B cell (primary cell): ENCODE measurements around the gene ELAVL3. TPM values are rescaled to one million over a fixed set of nuclear protein-coding genes. Genes with fewer than 3 reads are reported as not detected.

ENCODE experiments used
- ATAC-seq: fragments of 200-7000 bp; cut with Tn5 transposase; one replicate; pipeline ENCODE4 v1.10.0; 2021; ENCODE audit warnings: low read depth, mild to moderate bottlenecking, moderate number of reproducible peaks, moderate library complexity
- CTCF ChIA-PET: fragments of 350-600 bp; sonication (Branson Sonifier 250); formaldehyde crosslinking; loops from one replicate; lab custom pipeline; 2021; ENCODE audit warnings: antibody characterized with exemption, inconsistent platforms; lab: Charles Lee
- POLR2A ChIA-PET: fragments of 350-600 bp; sonication (Branson Sonifier 250); formaldehyde crosslinking; loops from one replicate; lab custom pipeline; 2021; ENCODE audit warnings: antibody characterized with exemption; lab: Charles Lee
- DNase-seq: peaks from one replicate; pipeline ENCODE4 v3.0.0; 2013
- H2AFZ ChIP-seq: 2 replicates; pipeline ENCODE4 v1.6.1; 2012; ENCODE audit warnings: mild to moderate bottlenecking, low read depth, low read length; ENCODE audit not compliant: insufficient read depth, poor library complexity, severe bottlenecking
- H3K27ac ChIP-seq, 2 donors: 1 replicate in 1 of 2; 2 replicates in 1 of 2; pipeline ENCODE4 v1.5.1; 2012 to 2013; ENCODE audit warnings: low read length in 2 of 2, mild to moderate bottlenecking in 2 of 2, moderate library complexity in 1 of 2
- H3K27me3 ChIP-seq, 4 experiments: fragments of 200-600 bp in 1 of 4; sonication (generic) in 1 of 4; replicated peaks in 1 of 4; 1 replicate in 2 of 4; 2 replicates in 2 of 4; pipeline versions ENCODE4 v1.6.1 to v1.7.0; 2013 to 2016; ENCODE audit warnings: low read length in 3 of 4, mild to moderate bottlenecking in 2 of 4, mixed read lengths in 1 of 4, moderate library complexity in 1 of 4; ENCODE audit not compliant: insufficient read depth in 4 of 4, control insufficient read depth in 3 of 4; ENCODE audit errors: control extremely low read depth in 1 of 4
- H3K36me3 ChIP-seq, 2 experiments: replicated peaks in 1 of 2; 1 replicate in 1 of 2; 2 replicates in 1 of 2; pipeline versions ENCODE4 v1.6.1 to v1.7.1; 2013; ENCODE audit warnings: low read length in 1 of 2; ENCODE audit not compliant: insufficient read depth in 2 of 2, control insufficient read depth in 1 of 2; ENCODE audit errors: control extremely low read depth in 1 of 2, extremely low read depth in 1 of 2
- H3K4me1 ChIP-seq, 2 donors: fragments of 200-600 bp in 1 of 2; sonication (generic) in 1 of 2; 1 replicate in 1 of 2; 2 replicates in 1 of 2; pipeline versions ENCODE4 v1.5.1 to v1.6.1; 2013 to 2017; ENCODE audit warnings: low read length in 2 of 2; ENCODE audit not compliant: control insufficient read depth in 2 of 2, insufficient read depth in 2 of 2
- H3K4me2 ChIP-seq: replicated peaks from 2 replicates; pipeline ENCODE3; 2012; ENCODE audit warnings: mild to moderate bottlenecking, low read depth, low read length; ENCODE audit not compliant: poor library complexity, severe bottlenecking
- H3K4me3 ChIP-seq, 5 experiments: fragments of 200-600 bp in 1 of 5; sonication (generic) in 1 of 5; 1 replicate in 3 of 5; 2 replicates in 2 of 5; pipeline versions ENCODE4 v1.5.1 to v1.7.0; 2011 to 2016; ENCODE audit warnings: low read length in 4 of 5, mild to moderate bottlenecking in 4 of 5, low read depth in 2 of 5, control low read depth in 1 of 5, moderate library complexity in 1 of 5; ENCODE audit not compliant: insufficient read depth in 1 of 5; ENCODE audit errors: control extremely low read depth in 1 of 5, extremely low read depth in 1 of 5
- H3K79me2 ChIP-seq: fragments of 200-600 bp; sonication (generic); one replicate; pipeline ENCODE4 v1.6.0; 2016; ENCODE audit warnings: low read length; ENCODE audit not compliant: control insufficient read depth, insufficient read depth
- H3K9ac ChIP-seq: fragments of 200-600 bp; sonication (generic); 2 replicates; pipeline ENCODE4 v1.6.1; 2017; ENCODE audit warnings: mild to moderate bottlenecking, low read length, moderate library complexity
- H3K9me3 ChIP-seq, 3 donors: one replicate each; pipeline versions ENCODE4 v1.6.1 to v1.7.1; 2013; ENCODE audit warnings: low read length in 2 of 3; ENCODE audit not compliant: control insufficient read depth in 2 of 3, insufficient read depth in 1 of 3; ENCODE audit errors: control extremely low read depth in 1 of 3
- H4K20me1 ChIP-seq: 2 replicates; pipeline ENCODE4 v1.6.0; 2012; ENCODE audit warnings: mild to moderate bottlenecking, low read length; ENCODE audit not compliant: insufficient read depth, control insufficient read depth, poor library complexity, severe bottlenecking
- H3K27ac Mint-ChIP-seq: one replicate; pipeline ENCODE4 v1.8.0; 2021; ENCODE audit warnings: mixed read lengths
- H3K27me3 Mint-ChIP-seq: one replicate; pipeline ENCODE4 v1.8.0; 2021; ENCODE audit warnings: mixed read lengths
- H3K4me1 Mint-ChIP-seq: one replicate; pipeline ENCODE4 v1.8.0; 2021; ENCODE audit warnings: mixed read lengths
- H3K4me3 Mint-ChIP-seq: one replicate; pipeline ENCODE4 v1.8.0; 2021; ENCODE audit warnings: mixed read lengths
- H3K9me3 Mint-ChIP-seq: one replicate; pipeline ENCODE4 v1.8.0; 2022; ENCODE audit warnings: mixed read lengths; ENCODE audit not compliant: insufficient read depth
- EZH2 ChIP-seq: IDR thresholded peaks from 2 replicates; pipeline ENCODE4 v1.6.1; 2012; ENCODE audit warnings: borderline replicate concordance, low read depth, mild to moderate bottlenecking, moderate library complexity, low read length; ENCODE audit not compliant: insufficient read depth, poor library complexity, severe bottlenecking
- WGBS: methylation state at CpG from one replicate; pipeline ENCODE4 v1.1.5; 2013; ENCODE audit warnings: missing lambda C conversion rate; ENCODE audit not compliant: insufficient coverage; 5-methylcytosine and 5-hydroxymethylcytosine counted together
- intact Hi-C: fragments of 100-400 bp; cut with micrococcal nuclease; formaldehyde crosslinking; loops from one replicate; pipeline ENCODE4 v1.10.0; 2022
- polyA plus RNA-seq: library from polyadenylated mRNA; depleted of rRNA; stranded (reverse); fragments of >200 nt; gene quantifications from 2 replicates; pipeline ENCODE4 v1.2.3, GENCODE V29; 2012
- total RNA-seq, 2 donors: library from RNA; stranded (reverse); fragments of 120-200 nt in 1 of 2; gene quantifications; 1 replicate in 1 of 2; 2 replicates in 1 of 2; pipeline versions ENCODE4 v1.2.3 to v1.2.4, GENCODE V29; 2013 to 2022
- TF ChIP-seq, protein P1 (sequence below): fragments of 200-600 bp; IDR thresholded peaks from one replicate; pipeline ENCODE4 v1.8.0; 2022; ENCODE audit warnings: antibody characterized with exemption, mild to moderate bottlenecking

The ELAVL3 gene
- total and polyA plus RNA-seq, 2 donors (not counting 1 experiment from before 2014, with no cell fraction given) = 0.01 TPM; not detected in 1

DNA sequence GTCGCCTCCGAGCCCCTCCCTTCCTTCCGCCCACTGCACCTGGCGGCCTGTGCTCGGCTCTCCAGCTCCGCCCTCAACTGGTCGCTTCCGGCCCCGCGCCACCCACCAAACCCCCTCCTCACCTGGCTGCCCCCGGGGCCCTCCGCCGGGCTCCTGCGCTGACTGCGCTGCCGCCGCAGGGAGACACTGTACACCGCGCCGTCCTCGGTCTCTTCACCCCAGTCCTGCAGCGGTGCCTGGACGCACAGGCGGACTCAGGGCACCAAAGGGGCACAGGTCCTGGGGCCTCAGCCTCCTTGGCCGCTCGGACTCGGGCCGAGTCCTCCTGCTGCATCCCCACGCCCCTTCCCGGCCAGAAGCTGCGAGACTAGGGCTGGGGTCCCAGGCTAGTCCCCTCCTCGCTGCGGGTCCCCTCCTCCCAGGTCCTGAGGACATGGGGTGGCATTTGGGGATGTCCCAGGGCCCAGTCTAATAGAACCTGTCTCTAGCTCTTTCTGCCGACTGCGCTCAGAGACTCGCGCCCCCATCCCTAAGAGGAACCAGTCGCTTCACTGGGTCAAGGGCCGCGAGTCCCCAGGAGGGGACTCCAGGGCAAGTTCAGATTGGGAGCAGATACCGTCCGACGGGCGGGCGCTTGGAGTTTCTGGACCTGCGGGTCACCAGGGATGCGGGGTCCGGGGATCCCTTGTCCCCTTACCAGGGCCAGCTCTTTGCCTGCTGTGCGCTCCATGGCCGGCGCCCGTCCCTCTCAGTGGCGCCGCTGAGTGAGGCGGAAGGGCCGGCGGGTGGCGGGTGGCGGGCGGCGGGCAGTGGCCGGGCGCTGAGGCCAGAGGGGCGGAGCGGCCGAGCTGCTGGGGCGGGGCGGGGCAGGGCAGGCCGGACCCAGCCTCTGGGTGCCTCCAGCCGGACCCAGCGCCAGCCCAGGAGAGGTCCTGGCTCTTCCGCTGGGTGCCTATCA, 62.0 kb downstream of the ELAVL3 start, which contains the start of gene RGL3:
TSS of gene RGL3 (minus strand) at position 766 of the 958 bp plus-strand sequence. CDS start at position 730, 36 bp downstream.
- ChIA-PET POLR2A (interaction anchor here (0.7 to 1.8 kb wide), 3 partner anchors 37 to 49 kb away, joined by 3 to 4 read pairs (median 3); no protein-coding TSS in a partner anchor), CTCF (interaction anchor here (0.6 to 5.4 kb wide), 6 partner anchors 13 to 38 kb away, joined by 3 to 41 read pairs (median 5); partner anchors contain the start of genes EPOR and ODAD3)
- Mint-ChIP-seq H3K4me1 (peaks cover 50% of the 10 kb centered on the region), H3K9me3 (no peaks in the 10 kb centered on the region), H3K27me3 (peaks cover 18% of the 10 kb centered on the region), H3K4me3 (peak within 1 kb of the TSS; percentile 81), H3K27ac (no peak within 1 kb of the TSS)
- no peak for TF ChIP-seq EZH2
- TF ChIP-seq, protein P1, sequence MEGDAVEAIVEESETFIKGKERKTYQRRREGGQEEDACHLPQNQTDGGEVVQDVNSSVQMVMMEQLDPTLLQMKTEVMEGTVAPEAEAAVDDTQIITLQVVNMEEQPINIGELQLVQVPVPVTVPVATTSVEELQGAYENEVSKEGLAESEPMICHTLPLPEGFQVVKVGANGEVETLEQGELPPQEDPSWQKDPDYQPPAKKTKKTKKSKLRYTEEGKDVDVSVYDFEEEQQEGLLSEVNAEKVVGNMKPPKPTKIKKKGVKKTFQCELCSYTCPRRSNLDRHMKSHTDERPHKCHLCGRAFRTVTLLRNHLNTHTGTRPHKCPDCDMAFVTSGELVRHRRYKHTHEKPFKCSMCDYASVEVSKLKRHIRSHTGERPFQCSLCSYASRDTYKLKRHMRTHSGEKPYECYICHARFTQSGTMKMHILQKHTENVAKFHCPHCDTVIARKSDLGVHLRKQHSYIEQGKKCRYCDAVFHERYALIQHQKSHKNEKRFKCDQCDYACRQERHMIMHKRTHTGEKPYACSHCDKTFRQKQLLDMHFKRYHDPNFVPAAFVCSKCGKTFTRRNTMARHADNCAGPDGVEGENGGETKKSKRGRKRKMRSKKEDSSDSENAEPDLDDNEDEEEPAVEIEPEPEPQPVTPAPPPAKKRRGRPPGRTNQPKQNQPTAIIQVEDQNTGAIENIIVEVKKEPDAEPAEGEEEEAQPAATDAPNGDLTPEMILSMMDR = no peak
- ATAC-seq (no peak), DNase-seq (peak; percentile 65)
- H2AFZ ChIP-seq = peak within 1 kb of the TSS; percentile 68
- peaks cover 54 to 58% of the 10 kb centered on the region in 2 donors for H3K4me1 ChIP-seq
- peaks cover 0 to 38% (median 0%) of the 10 kb centered on the region in 3 donors for H3K9me3 ChIP-seq
- peak within 1 kb of the TSS; percentile 95 for H3K4me2 ChIP-seq
- H3K27me3 ChIP-seq = peaks cover 0 to 50% (median 24%) of the 10 kb centered on the region in 4 experiments
- no peaks in the 10 kb centered on the region for H3K79me2 ChIP-seq
- H3K36me3 ChIP-seq = no peaks in the 10 kb centered on the region
- H3K9ac ChIP-seq = peak within 1 kb of the TSS; percentile 65
- H4K20me1 ChIP-seq = no peaks in the 10 kb centered on the region
- H3K4me3 ChIP-seq = peak within 1 kb of the TSS in 4 of 5 experiments; percentile 41 to 49 (median 44)
- H3K27ac ChIP-seq = no peak within 1 kb of the TSS
- intact Hi-C loops = no loop called here
- 5% methylated on average over 69 of the region's 72 CpGs for WGBS
